CD4-positive, alpha-beta T cell treated with Interferon gamma for 1 hour (primary cell): ENCODE measurements around the gene TUBA1B.
A peak's percentile ranks its signal among the peaks of the same experiment; 100 is the strongest.

Experiments used
- DNase-seq: peaks from one replicate; pipeline ENCODE4 v3.0.0-alpha.2; 2020

Gene TUBA1B

GRCh38 chr12:49126852-49127763, 4.1 kb downstream of the TUBA1B start:
- no peak for DNase-seq

- no peak for DNase-seq
Measured at GRCh38 chr12:49121047-49121696, 10.0 kb downstream of the TUBA1B start.

- no peak for DNase-seq
Measured at GRCh38 chr12:49111206-49111605, 20.0 kb downstream of the TUBA1B start.

- peak; percentile 98 for DNase-seq
Measured at GRCh38 chr12:49110464-49111155, 20.6 kb downstream of the TUBA1B start, which contains the start of gene LMBR1L. TSS of gene LMBR1L (minus strand) at chr12:49110847. CDS start at chr12:49110555, 292 bp downstream.

GRCh38 chr12:49109641-49110463, 21.3 kb downstream of the TUBA1B start:
- DNase-seq = peak; percentile 19

- no peak for DNase-seq
Measured at GRCh38 chr12:49108958-49109404, 22.2 kb downstream of the TUBA1B start.

GRCh38 chr12:49105504-49106084, 25.6 kb downstream of the TUBA1B start:
- no peak for DNase-seq

- no peak for DNase-seq
Measured at GRCh38 chr12:49104822-49105221, 26.4 kb downstream of the TUBA1B start.

GRCh38 chr12:49100380-49100779, 30.8 kb downstream of the TUBA1B start:
- DNase-seq = no peak

GRCh38 chr12:49098703-49099102, 32.5 kb downstream of the TUBA1B start:
- no peak for DNase-seq

- DNase-seq = peak; percentile 50
Measured at GRCh38 chr12:49098035-49098451, 33.2 kb downstream of the TUBA1B start.

GRCh38 chr12:49097381-49097780, 33.8 kb downstream of the TUBA1B start:
- DNase-seq = no peak

GRCh38 chr12:49094975-49095365, 36.2 kb downstream of the TUBA1B start:
- DNase-seq = no peak

- no peak for DNase-seq
Measured at GRCh38 chr12:49094160-49094974, 36.8 kb downstream of the TUBA1B start, which contains the start of gene DHH. TSS of gene DHH (minus strand) at chr12:49094801. CDS start at chr12:49094512, 289 bp downstream.

GRCh38 chr12:49093792-49094159, 37.4 kb downstream of the TUBA1B start:
- no peak for DNase-seq

- no peak for DNase-seq
Measured at GRCh38 chr12:49092816-49093406, 38.3 kb downstream of the TUBA1B start.

GRCh38 chr12:49092086-49092815, 38.9 kb downstream of the TUBA1B start:
- DNase-seq = peak; percentile 45

GRCh38 chr12:49091836-49092085, 39.4 kb downstream of the TUBA1B start:
- no peak for DNase-seq

GRCh38 chr12:49091056-49091835, 39.9 kb downstream of the TUBA1B start:
- no peak for DNase-seq
